A549 (cell line): Measurements from ENCODE around the gene CSNK2A1. TPM values are rescaled to one million over a fixed set of nuclear protein-coding genes. Genes with fewer than 3 reads are reported as not detected.
"Not testable (repeated sequence)": the region's sequence is repeated elsewhere in the genome, so short reads cannot be mapped to it uniquely, and the experiment has no call there.

Experiments used
- ATAC-seq, 2 experiments: fragments of 200-7000 bp in 1 of 2; fragments of >200 bp in 1 of 2; cut with Nextera tagmentation in 1 of 2; cut with Tn5 transposase in 1 of 2; 3 replicates each; pipeline versions ENCODE4 v1.8.0 to v1.9.1; 2018 to 2020; ENCODE audit warnings: mild to moderate bottlenecking in 1 of 2, moderate library complexity in 1 of 2
- CTCF ChIA-PET: fragments of 300-600 bp; sonication (Branson Sonifier 250); formaldehyde crosslinking; extraction: SDS; loops from one replicate; lab custom pipeline; 2021; ENCODE audit warnings: antibody characterized with exemption, inconsistent platforms; lab: Yijun Ruan, JAX
- POLR2A ChIA-PET: fragments of 350-600 bp; formaldehyde crosslinking; extraction: SDS; loops from one replicate; lab custom pipeline; 2021; ENCODE audit warnings: antibody characterized with exemption, inconsistent platforms; lab: Yijun Ruan, JAX
- DNase-seq, 2 experiments: peaks; one replicate each; pipeline versions ENCODE4 v3.0.0 to v3.0.0-alpha.2; 2011 to 2016; ENCODE audit warnings: low read depth in 1 of 2, low spot score in 1 of 2
- FAIRE-seq: peaks from 2 replicates; lab custom pipeline; 2011; peaks lifted over from hg19 to GRCh38; lab: Jason Lieb, UNC
- H3K27ac ChIP-seq, 2 experiments: fragments of >200 bp; sonication (Bioruptor Twin); formaldehyde crosslinking; 3 replicates each; pipeline ENCODE4 v1.5.1; 2016 to 2017
- H3K4me1 ChIP-seq: fragments of >200 bp; sonication (Bioruptor Twin); formaldehyde crosslinking; 3 replicates; pipeline ENCODE4 v1.6.1; 2016
- H3K4me2 ChIP-seq: fragments of >200 bp; sonication (Bioruptor Twin); formaldehyde crosslinking; 3 replicates; pipeline ENCODE4 v1.6.1; 2016
- H3K4me3 ChIP-seq: fragments of >200 bp; sonication (Bioruptor Twin); formaldehyde crosslinking; 3 replicates; pipeline ENCODE4 v1.5.1; 2016
- H3K9me3 ChIP-seq: fragments of >200 bp; sonication (Bioruptor Twin); formaldehyde crosslinking; 3 replicates; pipeline ENCODE4 v1.6.1; 2016
- CBX2 ChIP-seq: fragments of 200-600 bp; sonication (generic); IDR thresholded peaks from 2 replicates; pipeline ENCODE4 v1.6.1; 2016; ENCODE audit warnings: low read depth, mild to moderate bottlenecking, borderline replicate concordance
- E2F6 ChIP-seq: IDR thresholded peaks from 2 replicates; pipeline ENCODE4 v1.6.1; 2012; ENCODE audit warnings: low read depth, borderline replicate concordance
- EHF ChIP-seq: fragments of 250-450 bp; sonication (Bioruptor Pico); IDR thresholded peaks from 2 replicates; pipeline ENCODE4 v1.5.0; 2020; ENCODE audit warnings: mild to moderate bottlenecking
- ESRRA ChIP-seq: fragments of 150-350 bp; IDR thresholded peaks from 2 replicates; pipeline ENCODE4 v1.6.1; 2014; ENCODE audit warnings: mild to moderate bottlenecking, low read length, borderline replicate concordance
- FOSB ChIP-seq: fragments of 250-450 bp; sonication (Bioruptor Pico); IDR thresholded peaks from 2 replicates; pipeline ENCODE4 v1.5.0; 2020; ENCODE audit warnings: mild to moderate bottlenecking, moderate library complexity
- GATA3 ChIP-seq: IDR thresholded peaks from 2 replicates; pipeline ENCODE4 v1.6.1; 2012; ENCODE audit warnings: borderline replicate concordance
- HEYL ChIP-seq: fragments of 250-450 bp; sonication (Bioruptor Pico); IDR thresholded peaks from 2 replicates; pipeline ENCODE4 v1.8.0; 2021; ENCODE audit warnings: mild to moderate bottlenecking, moderate library complexity
- HOXB13 ChIP-seq: fragments of 250-450 bp; sonication (Bioruptor Pico); IDR thresholded peaks from 2 replicates; pipeline ENCODE4 v1.5.0; 2020; ENCODE audit warnings: low read depth, mild to moderate bottlenecking, moderate library complexity
- JUN ChIP-seq, 2 experiments: fragments of >200 bp; sonication (Bioruptor Twin); formaldehyde crosslinking; IDR thresholded peaks; 2 replicates in 1 of 2; 3 replicates in 1 of 2; pipeline ENCODE4 v1.6.1; 2016 to 2017
- KDM1A ChIP-seq: fragments of 200-600 bp; sonication (generic); IDR thresholded peaks from 2 replicates; pipeline ENCODE4 v1.6.1; 2016; ENCODE audit warnings: low read depth, mild to moderate bottlenecking
- MAFK ChIP-seq: fragments of 450-650 bp; IDR thresholded peaks from 2 replicates; pipeline ENCODE4 v1.6.1; 2014; ENCODE audit not compliant: partially characterized antibody
- MAZ ChIP-seq: fragments of 150-350 bp; IDR thresholded peaks from 2 replicates; pipeline ENCODE4 v1.6.1; 2014; ENCODE audit warnings: antibody characterized with exemption, low read depth, low read length, borderline replicate concordance
- NFE2L2 ChIP-seq: fragments of 150-350 bp; conservative IDR thresholded peaks from 2 replicates; pipeline ENCODE4 v1.6.1; 2014; ENCODE audit warnings: low read length
- PHF8 ChIP-seq: fragments of 200-600 bp; sonication (generic); IDR thresholded peaks from 2 replicates; pipeline ENCODE4 v1.6.1; 2016; ENCODE audit warnings: low read depth, mild to moderate bottlenecking, antibody characterized with exemption, moderate library complexity, borderline replicate concordance
- POLR2AphosphoS2 ChIP-seq: conservative IDR thresholded peaks from 2 replicates; pipeline ENCODE4 v1.6.1; 2012; ENCODE audit warnings: low read length, improper control_type of control experiment, inconsistent platforms
- RCOR1 ChIP-seq: fragments of 150-350 bp; IDR thresholded peaks from 2 replicates; pipeline ENCODE4 v1.6.1; 2014; ENCODE audit warnings: antibody characterized with exemption, low read length, low read depth
- RNF2 ChIP-seq: fragments of 200-600 bp; sonication (generic); IDR thresholded peaks from 2 replicates; pipeline ENCODE4 v1.6.1; 2016; ENCODE audit warnings: low read depth, mild to moderate bottlenecking, antibody characterized with exemption, moderate library complexity, borderline replicate concordance
- ZC3H11A ChIP-seq: fragments of 450-650 bp; IDR thresholded peaks from 2 replicates; pipeline ENCODE4 v1.6.1; 2014; ENCODE audit warnings: antibody characterized with exemption, mild to moderate bottlenecking
- ZNF302 ChIP-seq: fragments of 250-450 bp; sonication (Bioruptor Pico); IDR thresholded peaks from 2 replicates; pipeline ENCODE4 v1.9.0; 2021; ENCODE audit warnings: inconsistent platforms, mild to moderate bottlenecking, moderate library complexity
- WGBS: methylation state at CpG from one replicate; pipeline ENCODE4 v1.1.6; 2017; ENCODE audit errors: missing lambda C conversion rate; 5-methylcytosine and 5-hydroxymethylcytosine counted together
- polyA plus RNA-seq, 4 experiments: library from polyadenylated mRNA; depleted of rRNA in 3 of 4; stranded (reverse); fragments of >200 nt; fragmentation: RNase III in 1 of 4; extraction: RNeasy Plus Mini Kit Qiagen cat#74134 plus additional on column Dnase treatment in 1 of 4; gene quantifications; 2 replicates in 3 of 4; 3 replicates in 1 of 4; pipeline ENCODE4 v1.2.3, GENCODE V29; 2011 to 2017
- TF ChIP-seq, protein P1 (sequence below): fragments of 250-450 bp; sonication (Bioruptor Pico); IDR thresholded peaks from 2 replicates; pipeline ENCODE4 v1.5.0; 2021; ENCODE audit warnings: mild to moderate bottlenecking, moderate library complexity, borderline replicate concordance
- TF ChIP-seq, protein P2 (sequence below): IDR thresholded peaks from 2 replicates; pipeline ENCODE4 v1.6.1; 2012
- TF ChIP-seq, protein P3 (sequence below): IDR thresholded peaks from 2 replicates; pipeline ENCODE4 v1.6.1; 2012

The CSNK2A1 gene
- polyA plus RNA-seq, 2 of the 4 experiments (the other 2 are of a cell fraction): 157 to 306 TPM

- TF ChIP-seq MAZ: no peak
- no peak for TF ChIP-seq ZNF302 (CRISPR knock-in tag)
- TF ChIP-seq EHF (CRISPR knock-in tag): no peak
- TF ChIP-seq GATA3: no peak
- TF ChIP-seq PHF8: no peak
- no peak for TF ChIP-seq RCOR1
- no peak for TF ChIP-seq NFE2L2
- TF ChIP-seq HOXB13 (CRISPR knock-in tag): no peak
- no peak for TF ChIP-seq POLR2AphosphoS2
- ChIA-PET CTCF (interaction anchor here (1.0 to 1.4 kb wide), 3 partner anchors 23 to 100 kb away, joined by 3 to 4 read pairs (median 3); no protein-coding TSS in a partner anchor), POLR2A (no interaction called here)
- no peak for DNase-seq
- no peak for ATAC-seq
- no peak for FAIRE-seq
- Histone ChIP-seq H3K4me1 (peaks cover 6% of the 10 kb centered on the region; the same call in 1 of the 3 replicates), H3K4me3 (no peak overlapping the region), H3K27ac (no peak overlapping the region), H3K9me3 (no peaks in the 10 kb centered on the region), H3K4me2 (no peak overlapping the region)
- WGBS: 87% methylated on average over 3 of the region's 3 CpGs
Measured at GRCh38 chr20:454951-455350, 88.6 kb downstream of the CSNK2A1 start.

DNA sequence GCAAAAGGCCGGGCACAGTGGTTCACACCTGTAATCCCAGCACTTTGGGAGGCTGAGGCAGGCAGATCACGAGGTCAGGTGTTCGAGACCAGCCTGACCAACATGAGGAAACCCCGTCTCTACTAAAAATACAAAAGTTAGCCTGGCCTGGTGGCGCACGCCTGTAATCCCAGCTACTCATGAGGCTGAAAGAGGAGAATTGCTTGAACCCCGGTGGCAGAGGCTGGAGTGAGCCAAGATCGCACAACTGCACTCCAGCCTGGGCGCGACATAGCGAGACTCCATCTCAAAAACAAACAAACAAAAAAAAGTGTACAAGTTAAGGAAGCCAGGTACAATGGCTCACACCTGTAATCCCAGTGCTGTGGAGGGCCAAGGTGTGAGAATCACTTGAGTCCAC is 91.6 kb downstream of the CSNK2A1 start:
- 91% methylated on average over 11 of the region's 11 CpGs for WGBS
- not testable (repeated sequence) for FAIRE-seq

DNA sequence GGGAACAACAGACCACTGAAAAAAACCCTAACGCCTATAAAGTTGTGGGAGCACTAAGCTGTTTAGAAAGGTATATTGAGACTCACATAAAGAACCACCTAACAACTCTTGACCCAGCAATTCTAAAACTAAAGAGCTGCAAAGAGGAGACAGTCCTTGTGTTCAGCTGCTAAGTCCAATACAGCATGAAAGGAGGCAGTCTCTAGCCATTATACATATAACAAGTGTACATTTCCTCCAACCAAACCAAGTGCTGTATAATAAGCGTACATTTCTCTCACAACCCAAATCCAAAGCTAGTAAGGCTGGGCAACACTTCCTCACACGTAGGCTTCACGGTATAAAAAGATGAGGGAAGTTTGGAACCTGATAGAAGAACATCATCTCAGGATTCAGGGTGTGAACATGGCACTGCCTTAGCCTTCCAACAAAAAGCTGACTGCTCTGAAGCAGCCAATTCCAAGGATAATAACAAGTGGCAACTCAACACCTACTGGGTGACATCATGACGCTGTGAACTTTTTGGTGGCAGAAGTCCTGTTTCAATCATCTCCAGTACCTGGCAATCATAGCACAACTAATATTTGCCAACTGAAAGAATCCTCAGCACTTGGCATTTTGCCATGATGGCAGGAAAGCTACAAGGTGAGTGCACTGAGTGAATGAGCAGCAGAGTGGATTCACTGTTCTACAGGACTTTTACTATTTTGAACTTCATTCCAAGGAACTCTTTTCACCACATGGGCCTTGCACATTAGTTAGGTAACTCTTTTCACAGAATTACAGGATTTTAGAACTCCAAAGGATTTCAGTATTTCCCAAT is 97.9 kb downstream of the CSNK2A1 start:
- Histone ChIP-seq H3K4me2 (peak overlapping the region; percentile 15; the same call in 1 of the 3 replicates), H3K4me3 (no peak overlapping the region), H3K27ac (peak overlapping the region in 1 of 2 experiments; percentile 65; a peak in 3 of 6 replicates), H3K4me1 (peaks cover 22% of the 10 kb centered on the region), H3K9me3 (no peaks in the 10 kb centered on the region)
- no peak for TF ChIP-seq JUN (IDR thresholded peaks at IDR 0.05)
- TF ChIP-seq, protein P1, sequence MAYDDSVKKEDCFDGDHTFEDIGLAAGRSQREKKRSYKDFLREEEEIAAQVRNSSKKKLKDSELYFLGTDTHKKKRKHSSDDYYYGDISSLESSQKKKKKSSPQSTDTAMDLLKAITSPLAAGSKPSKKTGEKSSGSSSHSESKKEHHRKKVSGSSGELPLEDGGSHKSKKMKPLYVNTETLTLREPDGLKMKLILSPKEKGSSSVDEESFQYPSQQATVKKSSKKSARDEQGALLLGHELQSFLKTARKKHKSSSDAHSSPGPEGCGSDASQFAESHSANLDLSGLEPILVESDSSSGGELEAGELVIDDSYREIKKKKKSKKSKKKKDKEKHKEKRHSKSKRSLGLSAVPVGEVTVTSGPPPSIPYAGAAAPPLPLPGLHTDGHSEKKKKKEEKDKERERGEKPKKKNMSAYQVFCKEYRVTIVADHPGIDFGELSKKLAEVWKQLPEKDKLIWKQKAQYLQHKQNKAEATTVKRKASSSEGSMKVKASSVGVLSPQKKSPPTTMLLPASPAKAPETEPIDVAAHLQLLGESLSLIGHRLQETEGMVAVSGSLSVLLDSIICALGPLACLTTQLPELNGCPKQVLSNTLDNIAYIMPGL (CRISPR knock-in tag): no peak
- TF ChIP-seq ESRRA: no peak
- no peak for TF ChIP-seq MAFK
- TF ChIP-seq, protein P2, sequence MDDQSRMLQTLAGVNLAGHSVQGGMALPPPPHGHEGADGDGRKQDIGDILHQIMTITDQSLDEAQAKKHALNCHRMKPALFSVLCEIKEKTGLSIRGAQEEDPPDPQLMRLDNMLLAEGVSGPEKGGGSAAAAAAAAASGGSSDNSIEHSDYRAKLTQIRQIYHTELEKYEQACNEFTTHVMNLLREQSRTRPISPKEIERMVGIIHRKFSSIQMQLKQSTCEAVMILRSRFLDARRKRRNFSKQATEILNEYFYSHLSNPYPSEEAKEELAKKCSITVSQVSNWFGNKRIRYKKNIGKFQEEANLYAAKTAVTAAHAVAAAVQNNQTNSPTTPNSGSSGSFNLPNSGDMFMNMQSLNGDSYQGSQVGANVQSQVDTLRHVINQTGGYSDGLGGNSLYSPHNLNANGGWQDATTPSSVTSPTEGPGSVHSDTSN: no peak
- TF ChIP-seq ZC3H11A: no peak
- no peak for TF ChIP-seq HEYL (CRISPR knock-in tag)
- TF ChIP-seq ZNF302 (CRISPR knock-in tag): no peak
- no peak for TF ChIP-seq E2F6
- TF ChIP-seq FOSB (CRISPR knock-in tag): no peak
- no peak for TF ChIP-seq RNF2
- TF ChIP-seq KDM1A: no peak
- no peak for TF ChIP-seq EHF (CRISPR knock-in tag)
- TF ChIP-seq CBX2: no peak
- TF ChIP-seq, protein P3, sequence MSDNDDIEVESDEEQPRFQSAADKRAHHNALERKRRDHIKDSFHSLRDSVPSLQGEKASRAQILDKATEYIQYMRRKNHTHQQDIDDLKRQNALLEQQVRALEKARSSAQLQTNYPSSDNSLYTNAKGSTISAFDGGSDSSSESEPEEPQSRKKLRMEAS: no peak
- ChIA-PET POLR2A (interaction anchor here (0.8 kb wide), 1 partner anchor 16 kb away, joined by 4 read pairs; the partner anchor contains the start of gene TBC1D20), CTCF (interaction anchor here (0.5 to 28.5 kb wide), 7 partner anchors 10 to 294 kb away, joined by 3 to 1229 read pairs (median 9); partner anchors contain the start of genes NRSN2 and TRIB3)
- DNase-seq: peak in 1 of 2 experiments; percentile 24
- 92% methylated on average over 5 of the region's 5 CpGs for WGBS
- FAIRE-seq: peak; percentile 84
- peak in 1 of 2 experiments; percentile 57; a peak in 3 of 6 replicates for ATAC-seq

More for the DNA sequence above, 91.6 kb downstream of the CSNK2A1 start:
- H3K4me3 ChIP-seq, H3K4me1 ChIP-seq, H3K27ac ChIP-seq, ATAC-seq, DNase-seq, POLR2A ChIA-PET, H3K9me3 ChIP-seq, H3K4me2 ChIP-seq: not testable (repeated sequence)
- CTCF ChIA-PET: interaction anchor here (28.5 kb wide), 1 partner anchor 83 kb away, joined by 1229 read pairs; the partner anchor contains the start of genes NRSN2 and TRIB3
